Fibroblast of lung (primary cell): ENCODE measurements around the gene LOXHD1. TPM values are rescaled to one million over a fixed set of nuclear protein-coding genes. Genes with fewer than 3 reads are reported as not detected.

Experiments
- DNase-seq, 2 donors: peaks; one replicate each; pipeline versions ENCODE4 v3.0.0 to v3.0.0-alpha.2; 2010; ENCODE audit warnings: low read depth in 2 of 2
- H2AFZ ChIP-seq: 2 replicates; pipeline ENCODE4 v1.5.1; 2012; ENCODE audit warnings: low read length, control low read depth, inconsistent platforms
- H3K27ac ChIP-seq: 2 replicates; pipeline ENCODE4 v1.5.1; 2011; ENCODE audit warnings: low read length, control low read depth; ENCODE audit not compliant: insufficient read depth
- H3K27me3 ChIP-seq: 2 replicates; pipeline ENCODE4 v1.5.1; 2011; ENCODE audit warnings: mild to moderate bottlenecking, low read length; ENCODE audit not compliant: control insufficient read depth, insufficient read depth
- H3K36me3 ChIP-seq: 2 replicates; pipeline ENCODE4 v1.5.1; 2011; ENCODE audit warnings: low read length; ENCODE audit not compliant: control insufficient read depth, insufficient read depth
- H3K4me1 ChIP-seq: 2 replicates; pipeline ENCODE4 v1.5.1; 2011; ENCODE audit warnings: low read length; ENCODE audit not compliant: control insufficient read depth, insufficient read depth; ENCODE audit errors: extremely low read depth
- H3K4me2 ChIP-seq: 2 replicates; pipeline ENCODE4 v1.5.1; 2011; ENCODE audit warnings: low read length, control low read depth; ENCODE audit not compliant: insufficient read depth; ENCODE audit errors: extremely low read depth
- H3K4me3 ChIP-seq, 4 experiments: fragments of 200-600 bp in 1 of 4; sonication (generic) in 1 of 4; replicated peaks in 1 of 4; 2 replicates each; pipeline ENCODE4 v1.5.1; 2011 to 2016; ENCODE audit warnings: low read length in 4 of 4, low read depth in 3 of 4, mild to moderate bottlenecking in 3 of 4, control low read depth in 2 of 4, inconsistent platforms in 1 of 4, mixed read lengths in 1 of 4; ENCODE audit not compliant: insufficient read depth in 1 of 4; ENCODE audit errors: control extremely low read depth in 1 of 4
- H3K79me2 ChIP-seq: 2 replicates; pipeline ENCODE4 v1.5.1; 2012; ENCODE audit warnings: mild to moderate bottlenecking, low read length, inconsistent platforms; ENCODE audit not compliant: control insufficient read depth, insufficient read depth
- H3K9ac ChIP-seq: 2 replicates; pipeline ENCODE4 v1.5.1; 2011; ENCODE audit warnings: mild to moderate bottlenecking, low read length, control low read depth; ENCODE audit not compliant: insufficient read depth
- H3K9me3 ChIP-seq: 2 replicates; pipeline ENCODE4 v1.5.1; 2012; ENCODE audit warnings: low read depth, low read length; ENCODE audit not compliant: control insufficient read depth, insufficient read depth
- H4K20me1 ChIP-seq: 2 replicates; pipeline ENCODE4 v1.5.1; 2011; ENCODE audit warnings: low read length; ENCODE audit not compliant: control insufficient read depth, insufficient read depth; ENCODE audit errors: extremely low read depth
- CTCF ChIP-seq, 2 donors: IDR thresholded peaks in 1 of 2; conservative IDR thresholded peaks in 1 of 2; 1 replicate in 1 of 2; 2 replicates in 1 of 2; pipeline ENCODE4 v1.5.1; 2011 to 2012; ENCODE audit warnings: low read length in 2 of 2, control low read depth in 1 of 2, inconsistent platforms in 1 of 2, low read depth in 1 of 2, mild to moderate bottlenecking in 1 of 2
- EZH2 ChIP-seq: IDR thresholded peaks from 2 replicates; pipeline ENCODE4 v1.5.1; 2012; ENCODE audit warnings: low read length, control low read depth, mild to moderate bottlenecking; ENCODE audit errors: missing control alignments
- polyA plus RNA-seq, 2 donors: library from polyadenylated mRNA; depleted of rRNA in 1 of 2; stranded (reverse) in 1 of 2; unstranded in 1 of 2; fragments of >200 nt; gene quantifications; 2 replicates each; pipeline ENCODE4 v1.2.1, GENCODE V29; 2011 to 2012; ENCODE audit warnings: missing spikeins in 1 of 2
- total RNA-seq: library from RNA; depleted of rRNA; stranded (reverse); fragments of >200 nt; gene quantifications from 2 replicates; pipeline ENCODE4 v1.2.1, GENCODE V29; 2014

Gene LOXHD1
- total and polyA plus RNA-seq, 2 donors (not counting 1 experiment from before 2014, with no cell fraction given), result not detected

GRCh38 chr18:46439037-46439436, 218.0 kb downstream of the LOXHD1 start:
- no peak overlapping the region for H3K27ac ChIP-seq
- no peak overlapping the region for H3K4me3 ChIP-seq
- H3K36me3 ChIP-seq, result no peaks in the 10 kb centered on the region
- TF ChIP-seq CTCF (conservative IDR thresholded peaks at IDR 0.05 in 1 of 2, IDR thresholded peaks at IDR 0.05 in 1 of 2; ENCODE audit: low read depth in 1 of 2, low read length in 2 of 2) (no peak), EZH2 (no peak)
- no peaks in the 10 kb centered on the region for H3K79me2 ChIP-seq
- no peak overlapping the region for H3K9ac ChIP-seq
- no peaks in the 10 kb centered on the region for H3K4me1 ChIP-seq
- H3K27me3 ChIP-seq, result no peaks in the 10 kb centered on the region
- no peaks in the 10 kb centered on the region for H3K9me3 ChIP-seq
- DNase-seq, result no peak
- H4K20me1 ChIP-seq, result no peaks in the 10 kb centered on the region
- H2AFZ ChIP-seq, result no peak overlapping the region
- H3K4me2 ChIP-seq, result no peak overlapping the region

GRCh38 chr18:46437061-46437460, 220.0 kb downstream of the LOXHD1 start:
- no peaks in the 10 kb centered on the region for H3K79me2 ChIP-seq
- TF ChIP-seq EZH2 (no peak), CTCF (conservative IDR thresholded peaks at IDR 0.05 in 1 of 2, IDR thresholded peaks at IDR 0.05 in 1 of 2; ENCODE audit: low read depth in 1 of 2, low read length in 2 of 2) (no peak)

GRCh38 chr18:46436621-46437020, 220.4 kb downstream of the LOXHD1 start:
- H3K9me3 ChIP-seq, result no peaks in the 10 kb centered on the region
- TF ChIP-seq CTCF (conservative IDR thresholded peaks at IDR 0.05 in 1 of 2, IDR thresholded peaks at IDR 0.05 in 1 of 2; ENCODE audit: low read depth in 1 of 2, low read length in 2 of 2) (no peak), EZH2 (no peak)
- H3K27me3 ChIP-seq, result no peaks in the 10 kb centered on the region
- no peaks in the 10 kb centered on the region for H4K20me1 ChIP-seq
- no peaks in the 10 kb centered on the region for H3K4me1 ChIP-seq
- no peak overlapping the region for H3K4me2 ChIP-seq
- H3K79me2 ChIP-seq, result no peaks in the 10 kb centered on the region
- no peak overlapping the region for H3K4me3 ChIP-seq
- DNase-seq, result no peak
- no peaks in the 10 kb centered on the region for H3K36me3 ChIP-seq
- no peak overlapping the region for H3K9ac ChIP-seq
- H3K27ac ChIP-seq, result no peak overlapping the region
- H2AFZ ChIP-seq, result no peak overlapping the region

More at GRCh38 chr18:46437061-46437460, 220.0 kb downstream of the LOXHD1 start:
- H3K4me2 ChIP-seq, result no peak overlapping the region
- H4K20me1 ChIP-seq, result no peaks in the 10 kb centered on the region
- H3K9ac ChIP-seq, result no peak overlapping the region
- H3K9me3 ChIP-seq, result no peaks in the 10 kb centered on the region
- no peak overlapping the region for H2AFZ ChIP-seq
- H3K4me3 ChIP-seq, result no peak overlapping the region
- H3K4me1 ChIP-seq, result no peaks in the 10 kb centered on the region
- H3K27me3 ChIP-seq, result no peaks in the 10 kb centered on the region
- no peak overlapping the region for H3K27ac ChIP-seq
- no peaks in the 10 kb centered on the region for H3K36me3 ChIP-seq
- no peak for DNase-seq
